Medulla oblongata (tissue), 1 donor: ENCODE measurements around the gene DENND6A.
A peak's percentile ranks its signal among the peaks of the same experiment; 100 is the strongest.

Experiments used
- DNase-seq: peaks from one replicate; pipeline ENCODE4 v3.0.0-alpha.2; 2015; ENCODE audit errors: extremely low spot score

Gene DENND6A

DNA sequence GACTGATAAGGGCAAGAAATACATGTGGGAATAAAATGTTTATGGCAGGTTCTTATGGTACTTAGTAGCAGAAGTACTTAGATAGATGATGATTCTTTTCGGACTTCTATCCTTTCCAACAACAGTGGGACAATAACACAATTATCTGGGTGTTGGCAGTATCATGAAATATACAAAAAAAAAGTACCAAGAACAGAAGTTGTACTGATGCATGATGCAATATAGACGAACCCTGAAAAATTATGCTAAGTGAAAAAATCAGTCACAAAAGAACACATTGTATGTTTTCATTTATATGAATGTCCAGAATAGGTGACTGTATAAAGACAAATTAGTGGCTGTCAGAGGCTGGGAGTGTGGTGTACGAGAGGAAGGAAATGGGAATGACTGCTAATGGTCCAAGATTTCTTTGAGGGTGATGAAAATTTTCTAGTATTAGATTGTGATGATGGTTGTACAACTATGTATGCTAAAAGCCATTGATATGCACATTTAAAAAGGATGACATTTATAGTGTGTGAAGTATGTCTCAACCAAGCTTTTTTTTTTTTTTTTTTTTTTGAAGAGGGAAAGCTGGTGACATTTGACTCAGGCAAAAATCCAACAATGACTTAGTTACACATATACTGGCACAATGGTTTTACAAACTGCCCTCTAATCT lies 116.8 kb downstream of the DENND6A start:
- DNase-seq, result peak; percentile 35
